ENCODE measurements around the gene ZNF649. TPM values are rescaled to one million over a fixed set of nuclear protein-coding genes. Genes with fewer than 3 reads are reported as not detected.
A peak's percentile ranks its signal among the peaks of the same experiment; 100 is the strongest.
"Not testable (repeated sequence)": the region's sequence is repeated elsewhere in the genome, so short reads cannot be mapped to it uniquely, and the experiment has no call there.

ZNF649 gene
- total RNA-seq, 1 donor = 12.1 TPM

DNA sequence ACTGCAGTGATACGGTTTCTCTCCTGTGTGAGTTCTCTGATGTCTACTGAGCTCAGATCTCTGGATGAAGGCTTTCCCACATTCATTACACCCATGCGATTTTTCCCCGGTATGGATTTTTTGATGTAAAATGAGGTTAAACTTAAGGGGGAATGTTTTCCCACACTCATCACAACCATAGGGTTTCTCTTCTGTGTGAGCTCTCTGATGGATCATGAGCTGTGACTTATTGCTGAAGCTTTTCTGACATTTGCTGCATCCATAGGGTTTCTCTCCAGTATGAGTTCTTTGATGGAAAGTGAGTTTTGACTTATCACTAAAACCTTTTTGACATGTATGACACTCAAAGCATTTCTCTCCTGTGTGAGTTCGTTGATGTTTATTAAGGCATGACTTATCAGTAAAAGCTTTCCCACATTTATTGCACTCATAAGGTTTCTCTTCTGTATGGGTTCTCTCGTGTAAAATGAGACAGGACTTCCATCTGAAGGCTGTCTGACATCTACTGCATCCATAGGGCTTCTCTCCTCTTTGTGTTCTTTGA, 10.6 kb upstream of the ZNF649 start:
- TF ChIP-seq, protein P1, sequence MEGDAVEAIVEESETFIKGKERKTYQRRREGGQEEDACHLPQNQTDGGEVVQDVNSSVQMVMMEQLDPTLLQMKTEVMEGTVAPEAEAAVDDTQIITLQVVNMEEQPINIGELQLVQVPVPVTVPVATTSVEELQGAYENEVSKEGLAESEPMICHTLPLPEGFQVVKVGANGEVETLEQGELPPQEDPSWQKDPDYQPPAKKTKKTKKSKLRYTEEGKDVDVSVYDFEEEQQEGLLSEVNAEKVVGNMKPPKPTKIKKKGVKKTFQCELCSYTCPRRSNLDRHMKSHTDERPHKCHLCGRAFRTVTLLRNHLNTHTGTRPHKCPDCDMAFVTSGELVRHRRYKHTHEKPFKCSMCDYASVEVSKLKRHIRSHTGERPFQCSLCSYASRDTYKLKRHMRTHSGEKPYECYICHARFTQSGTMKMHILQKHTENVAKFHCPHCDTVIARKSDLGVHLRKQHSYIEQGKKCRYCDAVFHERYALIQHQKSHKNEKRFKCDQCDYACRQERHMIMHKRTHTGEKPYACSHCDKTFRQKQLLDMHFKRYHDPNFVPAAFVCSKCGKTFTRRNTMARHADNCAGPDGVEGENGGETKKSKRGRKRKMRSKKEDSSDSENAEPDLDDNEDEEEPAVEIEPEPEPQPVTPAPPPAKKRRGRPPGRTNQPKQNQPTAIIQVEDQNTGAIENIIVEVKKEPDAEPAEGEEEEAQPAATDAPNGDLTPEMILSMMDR (IDR thresholded peaks at IDR 0.05; ENCODE audit: insufficient read depth, low read depth, low read length) = no peak
- no peak overlapping the region for H3K4me3 ChIP-seq (ENCODE audit: low read depth, low read length)
- no peak for DNase-seq (ENCODE audit: low read depth)

DNA sequence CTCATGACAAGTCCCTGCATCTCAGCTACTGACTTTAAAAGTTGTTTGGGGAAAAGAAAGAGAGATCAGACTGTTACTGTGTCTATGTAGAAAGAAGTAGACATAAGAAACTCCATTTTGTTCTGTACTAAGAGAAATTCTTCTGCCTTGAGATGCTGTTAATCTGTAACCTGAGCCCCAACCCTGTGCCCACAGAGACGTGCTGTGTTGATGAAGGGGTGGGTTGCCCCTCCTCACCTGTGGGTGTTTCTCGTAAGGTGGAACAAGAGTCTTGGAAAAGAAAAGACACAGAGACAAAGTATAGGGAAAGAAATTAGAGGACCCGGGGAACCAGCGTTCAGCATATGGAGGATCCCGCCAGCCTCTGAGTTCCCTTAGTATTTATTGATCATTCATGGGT, 3.2 kb upstream of the ZNF649 start:
- not testable (repeated sequence) for DNase-seq (ENCODE audit: low read depth); H3K4me3 ChIP-seq (ENCODE audit: low read depth, low read length)

DNA sequence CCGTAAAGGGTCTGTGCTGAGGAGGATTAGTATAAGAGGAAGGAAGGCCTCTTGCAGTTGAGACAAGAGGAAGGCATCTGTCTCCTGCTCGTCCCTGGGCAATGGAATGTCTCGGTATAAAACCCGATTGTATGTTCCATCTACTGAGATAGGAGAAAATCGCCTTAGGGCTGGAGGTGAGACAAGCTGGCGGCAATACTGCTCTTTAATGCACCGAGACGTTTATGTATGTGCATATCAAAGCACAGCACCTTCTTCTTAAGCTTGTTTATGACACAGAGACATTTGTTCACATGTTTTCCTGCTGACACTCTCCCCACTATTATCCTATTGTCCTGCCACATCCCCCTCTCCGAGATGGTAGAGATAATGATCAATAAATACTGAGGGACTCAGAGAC, 1.3 kb upstream of the ZNF649 start:
- not testable (repeated sequence) for DNase-seq (ENCODE audit: low read depth); H3K4me3 ChIP-seq (ENCODE audit: low read depth, low read length)

DNA sequence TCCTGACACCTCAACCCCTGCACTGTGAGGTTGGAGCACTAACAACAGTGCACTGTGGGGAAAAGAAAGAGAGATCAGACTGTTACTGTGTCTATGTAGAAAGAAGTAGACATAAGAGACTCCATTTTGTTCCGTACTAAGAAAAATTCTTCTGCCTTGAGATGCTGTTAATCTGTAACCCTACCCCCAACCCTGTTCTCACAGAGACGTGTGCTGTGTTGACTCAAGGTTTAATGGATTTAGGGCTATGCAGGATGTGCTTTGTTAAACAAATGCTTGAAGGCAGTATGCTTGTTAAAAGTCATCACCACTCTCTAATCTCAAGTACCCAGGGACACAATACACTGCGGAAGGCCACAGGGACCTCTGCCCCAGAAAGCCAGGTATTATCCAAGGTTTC, 822 bp upstream of the ZNF649 start:
- not testable (repeated sequence) for DNase-seq (ENCODE audit: low read depth); H3K4me3 ChIP-seq (ENCODE audit: low read depth, low read length)

DNA sequence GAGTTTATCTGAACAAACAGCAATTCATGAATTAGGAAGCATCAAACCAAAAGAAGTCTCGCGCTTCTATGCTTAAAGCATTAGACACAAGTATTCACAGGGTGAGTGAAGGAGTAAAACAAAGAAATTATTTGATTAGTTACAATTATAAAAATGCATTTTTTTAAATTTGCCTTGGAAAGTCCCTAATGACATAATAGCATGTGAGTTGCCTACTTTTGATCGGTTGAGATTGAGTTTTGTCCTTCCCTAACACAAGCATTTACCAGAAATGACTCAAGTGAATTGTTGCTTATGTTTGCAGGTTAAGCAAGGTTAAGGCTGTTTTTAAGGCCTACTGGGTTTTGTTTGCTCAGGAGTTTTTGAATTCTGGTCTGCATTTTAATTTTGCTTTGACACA, 389 bp upstream of the ZNF649 start:
- no peak for DNase-seq (ENCODE audit: low read depth)
- H3K4me3 ChIP-seq (ENCODE audit: low read depth, low read length) = no peak overlapping the region
- TF ChIP-seq, protein P1 (IDR thresholded peaks at IDR 0.05; ENCODE audit: insufficient read depth, low read depth, low read length) = no peak

DNA sequence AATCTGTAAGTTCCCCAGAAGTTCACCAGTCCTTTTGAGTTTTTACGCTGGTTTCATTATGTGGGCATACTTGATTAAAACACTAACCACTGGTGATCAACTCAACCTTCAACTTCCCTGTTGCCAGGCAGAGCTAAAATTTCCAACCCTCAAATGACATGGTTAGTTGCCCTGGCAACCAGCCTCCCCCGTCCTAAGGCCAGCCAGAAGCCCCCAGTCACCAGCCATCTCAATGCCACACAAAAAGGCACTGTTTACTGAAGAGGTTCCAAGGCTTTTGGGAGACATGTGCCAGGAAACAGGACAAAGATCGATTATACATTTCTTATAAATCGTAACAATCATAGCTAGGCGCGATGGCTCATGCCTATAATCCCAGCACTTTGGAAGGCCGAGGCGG, 1.6 kb downstream of the ZNF649 start:
- no peak overlapping the region for H3K4me3 ChIP-seq (ENCODE audit: low read depth, low read length)
- TF ChIP-seq, protein P1 (IDR thresholded peaks at IDR 0.05; ENCODE audit: insufficient read depth, low read depth, low read length) = no peak
- no peak for DNase-seq (ENCODE audit: low read depth)

DNA sequence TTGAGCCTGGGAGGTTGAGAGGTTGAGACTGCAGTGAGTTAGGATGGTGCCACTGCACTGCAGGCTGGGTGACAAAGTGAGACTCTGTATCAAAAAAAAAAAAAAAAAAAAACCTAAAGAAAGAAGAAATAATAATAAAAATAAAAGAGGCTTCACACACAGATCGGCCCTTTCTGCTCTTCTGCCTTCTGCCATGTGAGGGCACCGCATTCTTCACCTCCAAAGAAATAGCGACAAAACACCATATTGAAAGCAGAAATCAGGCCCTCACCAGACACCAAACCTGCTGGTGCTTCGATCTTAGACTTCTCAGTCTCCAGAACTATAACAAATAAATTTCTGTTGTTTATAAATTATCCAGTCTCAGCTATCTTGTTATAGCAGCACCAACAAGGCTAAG, 3.0 kb downstream of the ZNF649 start:
- no peak for DNase-seq (ENCODE audit: low read depth)
- TF ChIP-seq, protein P1 (IDR thresholded peaks at IDR 0.05; ENCODE audit: insufficient read depth, low read depth, low read length) = no peak
- no peak overlapping the region for H3K4me3 ChIP-seq (ENCODE audit: low read depth, low read length)

DNA sequence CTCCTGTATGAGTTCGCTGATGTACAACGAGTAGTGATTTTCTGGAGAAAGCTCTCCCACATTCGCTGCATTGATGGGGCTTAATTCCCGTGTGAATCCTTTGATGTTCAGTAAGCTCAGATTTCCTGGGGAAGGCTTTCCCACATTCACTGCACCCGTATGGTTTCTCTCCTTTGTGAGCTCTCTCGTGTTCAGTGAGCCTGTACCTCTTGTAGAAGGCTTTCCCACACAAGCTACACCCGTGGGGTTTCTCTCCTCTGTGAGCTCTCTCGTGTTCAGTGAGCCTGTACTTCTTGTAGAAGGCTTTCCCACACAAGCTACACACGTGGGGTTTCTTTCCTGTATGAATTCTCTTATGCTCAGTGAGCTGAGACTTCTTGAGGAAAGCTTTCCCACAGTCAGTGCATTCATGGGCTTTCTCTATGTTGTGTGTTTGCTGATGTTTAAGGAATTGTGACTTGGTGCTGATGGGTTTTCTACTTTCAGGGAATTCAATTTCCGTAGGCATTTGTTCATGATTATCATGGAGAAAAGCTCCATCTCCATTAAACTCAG, 13.5 kb downstream of the ZNF649 start:
- H3K4me3 ChIP-seq (ENCODE audit: low read depth, low read length) = no peak overlapping the region
- peak; percentile 8 for DNase-seq (ENCODE audit: low read depth)
- TF ChIP-seq, protein P1 (IDR thresholded peaks at IDR 0.05; ENCODE audit: insufficient read depth, low read depth, low read length) = no peak
